Sigmoid colon (tissue), 7 donors: ENCODE results near the gene CFAP99. TPM values are rescaled to one million over a fixed set of nuclear protein-coding genes. Genes with fewer than 3 reads are reported as not detected.

Experiments used
- DNase-seq: peaks from one replicate; pipeline ENCODE4 v3.0.0-alpha.2; 2019
- H3K27ac ChIP-seq, 4 donors: fragments of 200-600 bp; sonication (generic); one replicate each; pipeline ENCODE4 v1.5.1; 2016 to 2019; ENCODE audit warnings: mild to moderate bottlenecking in 1 of 4
- H3K27me3 ChIP-seq, 3 donors: fragments of 200-600 bp; sonication (generic); one replicate each; pipeline ENCODE4 v1.5.1; 2019; ENCODE audit warnings: mild to moderate bottlenecking in 1 of 3
- H3K36me3 ChIP-seq, 4 donors: fragments of 200-600 bp; sonication (generic); one replicate each; pipeline ENCODE4 v1.5.1; 2016 to 2019
- H3K4me1 ChIP-seq, 4 donors: fragments of 200-600 bp; sonication (generic); one replicate each; pipeline ENCODE4 v1.5.1; 2017 to 2019
- H3K4me3 ChIP-seq, 4 donors: fragments of 200-600 bp; sonication (generic); one replicate each; pipeline ENCODE4 v1.5.1; 2017 to 2019; ENCODE audit warnings: mild to moderate bottlenecking in 2 of 4, moderate library complexity in 1 of 4
- H3K9me3 ChIP-seq, 4 donors: fragments of 200-600 bp in 3 of 4; sonication (generic) in 3 of 4; one replicate each; pipeline versions ENCODE4 v1.5.1 to v1.6.1; 2013 to 2019
- EP300 ChIP-seq, 4 donors: sonication (generic); formaldehyde crosslinking; IDR thresholded peaks; one replicate each; pipeline ENCODE4 v1.6.1; 2017; ENCODE audit warnings: antibody characterized with exemption in 4 of 4
- POLR2A ChIP-seq, 2 donors: fragments of 450-650 bp; IDR thresholded peaks; one replicate each; pipeline ENCODE4 v1.6.1; 2016; ENCODE audit warnings: antibody characterized with exemption in 2 of 2, mild to moderate bottlenecking in 2 of 2, moderate library complexity in 2 of 2
- POLR2AphosphoS5 ChIP-seq, 4 donors: sonication (generic); formaldehyde crosslinking; IDR thresholded peaks; one replicate each; pipeline ENCODE4 v1.6.1; 2017; ENCODE audit warnings: antibody characterized with exemption in 4 of 4
- WGBS, 2 donors: extraction: QIAGEN DNeasy Blood & Tissue Kit; methylation state at CpG; one replicate each; pipeline ENCODE4 v1.1.7; 2013; 5-methylcytosine and 5-hydroxymethylcytosine counted together
- intact Hi-C: fragments of 100-400 bp; cut with DNase I; formaldehyde crosslinking; loops from one replicate; pipeline ENCODE4 v1.15.1; 2023
- polyA plus RNA-seq, 3 donors: library from polyadenylated mRNA; stranded (reverse); fragments of 200-250 nt; gene quantifications; one replicate each; pipeline ENCODE4 v1.2.3, GENCODE V29; 2013
- total RNA-seq, 4 donors: library from RNA; depleted of rRNA; stranded (reverse); fragments of >200 nt; gene quantifications; one replicate each; pipeline ENCODE4 v1.1.0, GENCODE V29; 2016
- TF ChIP-seq, protein P1 (sequence below), 4 experiments: fragments of 450-650 bp in 3 of 4; fragments of 200-600 bp in 1 of 4; IDR thresholded peaks; one replicate each; pipeline ENCODE4 v1.5.1; 2016 to 2019; ENCODE audit warnings: antibody characterized with exemption in 4 of 4, mild to moderate bottlenecking in 3 of 4, moderate library complexity in 2 of 4
- donor health status: healthy with polysubstance abuse.
- donor health status: Bipolar disorder and iron deficiency.
- donor health status: healthy.

The CFAP99 gene
- total and polyA plus RNA-seq, 7 donors: 0.58 TPM; not detected in 6

GRCh38 chr4:2406406-2406805, 12.3 kb upstream of the CFAP99 start:
- WGBS, 2 donors: 81 to 82% methylated on average over 10 of the region's 10 CpGs

GRCh38 chr4:2406920-2407319, 11.8 kb upstream of the CFAP99 start:
- Histone ChIP-seq H3K9me3 (no peaks in the 10 kb centered on the region), H3K4me1 (peaks cover 0 to 12% (median 9%) of the 10 kb centered on the region in 4 donors), H3K27me3 (peaks cover 0 to 10% (median 4%) of the 10 kb centered on the region in 3 donors), H3K36me3 (no peaks in the 10 kb centered on the region), H3K4me3 (no peak overlapping the region), H3K27ac (no peak overlapping the region)
- TF ChIP-seq EP300 (IDR thresholded peaks at IDR 0.05) (no peak), POLR2AphosphoS5 (IDR thresholded peaks at IDR 0.05) (no peak), POLR2A (IDR thresholded peaks at IDR 0.05) (no peak)
- TF ChIP-seq, protein P1, sequence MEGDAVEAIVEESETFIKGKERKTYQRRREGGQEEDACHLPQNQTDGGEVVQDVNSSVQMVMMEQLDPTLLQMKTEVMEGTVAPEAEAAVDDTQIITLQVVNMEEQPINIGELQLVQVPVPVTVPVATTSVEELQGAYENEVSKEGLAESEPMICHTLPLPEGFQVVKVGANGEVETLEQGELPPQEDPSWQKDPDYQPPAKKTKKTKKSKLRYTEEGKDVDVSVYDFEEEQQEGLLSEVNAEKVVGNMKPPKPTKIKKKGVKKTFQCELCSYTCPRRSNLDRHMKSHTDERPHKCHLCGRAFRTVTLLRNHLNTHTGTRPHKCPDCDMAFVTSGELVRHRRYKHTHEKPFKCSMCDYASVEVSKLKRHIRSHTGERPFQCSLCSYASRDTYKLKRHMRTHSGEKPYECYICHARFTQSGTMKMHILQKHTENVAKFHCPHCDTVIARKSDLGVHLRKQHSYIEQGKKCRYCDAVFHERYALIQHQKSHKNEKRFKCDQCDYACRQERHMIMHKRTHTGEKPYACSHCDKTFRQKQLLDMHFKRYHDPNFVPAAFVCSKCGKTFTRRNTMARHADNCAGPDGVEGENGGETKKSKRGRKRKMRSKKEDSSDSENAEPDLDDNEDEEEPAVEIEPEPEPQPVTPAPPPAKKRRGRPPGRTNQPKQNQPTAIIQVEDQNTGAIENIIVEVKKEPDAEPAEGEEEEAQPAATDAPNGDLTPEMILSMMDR (IDR thresholded peaks at IDR 0.05): no peak
- 82 to 90% methylated on average over 7 of the region's 7 CpGs for WGBS, 2 donors
- intact Hi-C loops: no loop called here
- DNase-seq: no peak

More at GRCh38 chr4:2406406-2406805, 12.3 kb upstream of the CFAP99 start:
- DNase-seq: no peak
- intact Hi-C loops: no loop called here
- TF ChIP-seq EP300 (IDR thresholded peaks at IDR 0.05): no peak
- no peak for TF ChIP-seq POLR2A (IDR thresholded peaks at IDR 0.05)
- TF ChIP-seq POLR2AphosphoS5 (IDR thresholded peaks at IDR 0.05): no peak
- TF ChIP-seq, protein P1 (IDR thresholded peaks at IDR 0.05): no peak
- Histone ChIP-seq H3K9me3 (no peaks in the 10 kb centered on the region), H3K27ac (no peak overlapping the region), H3K36me3 (no peaks in the 10 kb centered on the region), H3K4me1 (peaks cover 0 to 17% (median 14%) of the 10 kb centered on the region in 4 donors), H3K27me3 (peaks cover 0 to 8% (median 4%) of the 10 kb centered on the region in 3 donors), H3K4me3 (no peak overlapping the region)

DNA sequence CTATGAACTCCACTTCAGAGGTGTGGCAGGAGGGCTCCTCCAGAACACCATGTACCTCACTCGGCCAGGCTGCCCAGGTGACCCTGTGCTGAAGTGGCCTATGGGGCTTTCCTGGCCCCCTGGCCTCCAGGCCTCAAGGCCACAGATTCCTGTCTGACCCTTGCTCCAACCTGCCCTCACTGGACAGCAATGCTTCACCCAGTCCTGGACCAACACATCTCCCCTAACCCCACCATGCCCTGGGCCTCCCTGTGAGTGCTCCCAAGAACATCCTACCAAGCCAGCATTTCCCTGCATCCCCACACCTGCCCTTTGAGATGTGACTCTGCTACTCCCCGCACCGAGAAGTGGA, 10.8 kb upstream of the CFAP99 start:
- intact Hi-C loops: no loop called here
- H3K9me3 ChIP-seq: no peaks in the 10 kb centered on the region
- no peak for DNase-seq
- no peak overlapping the region for H3K4me3 ChIP-seq
- peaks cover 0 to 12% (median 4%) of the 10 kb centered on the region in 3 donors for H3K27me3 ChIP-seq
- H3K36me3 ChIP-seq: no peaks in the 10 kb centered on the region
- 89 to 93% methylated on average over 3 of the region's 3 CpGs for WGBS, 2 donors
- H3K4me1 ChIP-seq: peaks cover 0 to 10% (median 7%) of the 10 kb centered on the region in 4 donors
- TF ChIP-seq, protein P1 (IDR thresholded peaks at IDR 0.05): no peak
- no peak for TF ChIP-seq EP300 (IDR thresholded peaks at IDR 0.05)
- TF ChIP-seq POLR2A (IDR thresholded peaks at IDR 0.05): no peak
- TF ChIP-seq POLR2AphosphoS5 (IDR thresholded peaks at IDR 0.05): no peak
- H3K27ac ChIP-seq: no peak overlapping the region

DNA sequence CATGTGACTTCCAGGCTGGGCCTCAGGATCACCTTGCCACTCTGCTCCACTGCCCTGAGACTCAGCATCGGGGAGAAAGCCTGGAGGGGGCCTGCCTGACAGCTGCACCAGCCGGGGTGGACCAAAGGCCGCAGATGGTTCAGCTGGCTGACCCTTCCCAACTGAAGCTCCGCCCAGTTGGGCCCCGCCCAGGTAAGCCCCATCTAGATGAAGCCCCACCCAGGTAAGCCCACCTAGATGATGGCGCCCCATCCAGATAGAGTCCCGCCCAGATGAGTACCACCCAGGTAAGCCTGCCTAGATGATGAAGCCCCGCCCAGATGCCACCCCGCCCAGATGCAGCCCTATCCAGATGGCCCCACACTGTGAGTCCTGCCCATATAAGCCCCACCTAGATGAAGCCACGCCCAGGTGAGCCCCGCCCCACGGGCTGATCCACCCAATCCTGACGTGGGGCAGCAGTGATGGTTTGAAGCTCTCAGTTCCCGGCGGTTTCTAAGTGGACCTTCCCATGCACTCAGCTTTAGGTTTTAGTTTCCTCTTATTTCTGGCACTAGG, 10.3 kb upstream of the CFAP99 start:
- H3K36me3 ChIP-seq: no peaks in the 10 kb centered on the region
- peaks cover 0 to 14% (median 12%) of the 10 kb centered on the region in 4 donors for H3K4me1 ChIP-seq
- WGBS, 2 donors: 70 to 87% methylated on average over 15 of the region's 15 CpGs
- no peak overlapping the region for H3K4me3 ChIP-seq
- intact Hi-C loops: no loop called here
- H3K27me3 ChIP-seq: peaks cover 0 to 12% (median 4%) of the 10 kb centered on the region in 3 donors
- no peak for TF ChIP-seq EP300 (IDR thresholded peaks at IDR 0.05)
- TF ChIP-seq, protein P1 (IDR thresholded peaks at IDR 0.05): no peak
- no peak for TF ChIP-seq POLR2A (IDR thresholded peaks at IDR 0.05)
- no peak for TF ChIP-seq POLR2AphosphoS5 (IDR thresholded peaks at IDR 0.05)
- H3K9me3 ChIP-seq: no peaks in the 10 kb centered on the region
- no peak for DNase-seq
- H3K27ac ChIP-seq: no peak overlapping the region

DNA sequence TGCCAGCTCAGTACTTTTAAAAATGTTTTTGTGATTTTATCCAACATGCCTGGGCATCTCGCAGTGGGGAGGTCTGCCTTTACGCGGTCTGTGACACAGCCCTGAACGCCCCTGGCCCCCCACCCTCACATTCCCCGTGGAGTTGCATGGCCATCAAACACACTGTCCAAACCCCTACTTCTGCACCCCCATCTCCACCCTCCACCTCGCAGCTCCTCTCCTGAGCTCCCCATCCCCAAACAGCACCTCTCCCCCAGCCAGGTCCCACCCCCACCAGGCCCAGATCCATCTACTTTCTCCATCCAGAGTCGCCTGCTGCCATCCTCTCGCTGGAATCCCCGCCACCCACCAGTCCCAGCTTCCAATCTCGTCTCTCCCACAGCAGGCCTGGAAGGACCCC, 9.8 kb upstream of the CFAP99 start:
- intact Hi-C loops: no loop called here

More for the DNA sequence above, 9.8 kb upstream of the CFAP99 start:
- Histone ChIP-seq H3K27me3 (peaks cover 0 to 12% (median 6%) of the 10 kb centered on the region in 3 donors), H3K9me3 (no peaks in the 10 kb centered on the region), H3K4me3 (no peak overlapping the region), H3K4me1 (peaks cover 0 to 19% (median 16%) of the 10 kb centered on the region in 4 donors), H3K27ac (no peak overlapping the region), H3K36me3 (no peaks in the 10 kb centered on the region)
- TF ChIP-seq POLR2AphosphoS5 (IDR thresholded peaks at IDR 0.05) (no peak), EP300 (IDR thresholded peaks at IDR 0.05) (no peak), POLR2A (IDR thresholded peaks at IDR 0.05) (no peak)
- TF ChIP-seq, protein P1 (IDR thresholded peaks at IDR 0.05): no peak
- WGBS, 2 donors: 89 to 90% methylated on average over 10 of the region's 10 CpGs
- DNase-seq: no peak
